GM12873 (cell line): ENCODE measurements around the gene QKI.

Source experiments
- CTCF ChIP-seq: IDR thresholded peaks from 2 replicates; pipeline ENCODE4 v1.5.1; 2012; ENCODE audit warnings: low read depth, mild to moderate bottlenecking, moderate library complexity, low read length, control low read depth; ENCODE audit not compliant: insufficient read depth; ENCODE audit errors: missing control alignments

Gene QKI

GRCh38 chr6:163436843-163437242, 22.3 kb downstream of the QKI start:
- no peak for TF ChIP-seq CTCF

- TF ChIP-seq CTCF, result no peak
Measured at GRCh38 chr6:163437466-163437865, 22.9 kb downstream of the QKI start.

GRCh38 chr6:163438298-163438939, 23.9 kb downstream of the QKI start:
- TF ChIP-seq CTCF, result no peak

GRCh38 chr6:163438940-163439335, 24.4 kb downstream of the QKI start:
- no peak for TF ChIP-seq CTCF

- TF ChIP-seq CTCF, result no peak
Measured at GRCh38 chr6:163439997-163440396, 25.5 kb downstream of the QKI start.

- TF ChIP-seq CTCF, result no peak
Measured at GRCh38 chr6:163442336-163442735, 27.8 kb downstream of the QKI start.

- TF ChIP-seq CTCF, result no peak
Measured at GRCh38 chr6:163444077-163444476, 29.6 kb downstream of the QKI start.

- TF ChIP-seq CTCF, result no peak
Measured at GRCh38 chr6:163446549-163446948, 32.0 kb downstream of the QKI start.
